SH-SY5Y (cell line): ENCODE results near the gene RPLP1.

Experiments
- GATA2 ChIP-seq: IDR thresholded peaks from 2 replicates; pipeline ENCODE4 v1.6.1; 2011; ENCODE audit warnings: mild to moderate bottlenecking, low read depth, low read length
- GATA3 ChIP-seq: IDR thresholded peaks from 2 replicates; pipeline ENCODE4 v1.6.1; 2011; ENCODE audit warnings: low read depth, mild to moderate bottlenecking, low read length, moderate library complexity

DNA sequence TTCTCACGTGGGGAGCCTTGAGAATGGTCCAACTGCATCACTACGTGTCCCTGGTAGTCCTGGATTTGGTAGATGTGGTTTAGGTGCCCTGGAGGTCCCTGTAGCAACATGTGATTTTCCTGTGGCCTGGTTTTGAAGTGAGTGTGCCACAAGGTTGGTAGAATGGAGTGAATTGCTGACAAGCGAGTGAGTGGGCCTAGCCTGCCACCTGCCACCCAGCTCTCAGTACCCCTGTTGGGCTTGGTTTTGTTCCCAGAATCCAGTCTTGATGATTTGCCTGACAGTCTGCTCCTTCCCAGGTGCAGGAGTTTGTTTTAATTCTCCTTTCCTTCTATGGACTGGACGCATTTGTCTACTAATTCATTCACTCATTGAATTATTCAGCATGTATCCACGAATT lies 19.4 kb downstream of the RPLP1 start:
- TF ChIP-seq GATA2: no peak
- TF ChIP-seq GATA3: no peak
